Upper lobe of left lung (tissue), 6 donors: Measurements from ENCODE around the gene AVPR1B. TPM values are rescaled to one million over a fixed set of nuclear protein-coding genes. Genes with fewer than 3 reads are reported as not detected.

Experiments used
- ATAC-seq, 2 donors: fragments of 200-7000 bp; cut with Tn5 transposase; one replicate each; pipeline ENCODE4 v1.9.1; 2022; ENCODE audit warnings: mild to moderate bottlenecking in 2 of 2, moderate library complexity in 2 of 2; ENCODE audit not compliant: low FRiP score in 2 of 2
- DNase-seq, 2 donors: peaks; one replicate each; pipeline ENCODE4 v3.0.0-alpha.2; 2019 to 2020
- H3K27ac ChIP-seq, 4 donors: fragments of 200-600 bp; sonication (generic); one replicate each; pipeline ENCODE4 v1.5.1; 2016 to 2019
- H3K27me3 ChIP-seq, 4 donors: fragments of 200-600 bp; sonication (generic); one replicate each; pipeline ENCODE4 v1.5.1; 2017 to 2019
- H3K36me3 ChIP-seq, 4 donors: fragments of 200-600 bp; sonication (generic); one replicate each; pipeline ENCODE4 v1.5.1; 2016 to 2019
- H3K4me1 ChIP-seq, 4 donors: fragments of 200-600 bp; sonication (generic); one replicate each; pipeline ENCODE4 v1.5.1; 2018 to 2019
- H3K4me3 ChIP-seq, 4 donors: fragments of 200-600 bp; sonication (generic); one replicate each; pipeline ENCODE4 v1.5.1; 2017 to 2019; ENCODE audit warnings: mild to moderate bottlenecking in 2 of 4, moderate library complexity in 1 of 4
- H3K9me3 ChIP-seq, 4 donors: fragments of 200-600 bp; sonication (generic); one replicate each; pipeline ENCODE4 v1.5.1; 2018 to 2019
- CTCF ChIP-seq, 6 experiments: fragments of 450-650 bp in 4 of 6; fragments of 200-600 bp in 2 of 6; sonication (generic) in 2 of 6; IDR thresholded peaks; one replicate each; pipeline ENCODE4 v1.5.1; 2016 to 2019; ENCODE audit warnings: antibody characterized with exemption in 6 of 6
- EP300 ChIP-seq, 4 donors: sonication (generic); formaldehyde crosslinking; IDR thresholded peaks; one replicate each; pipeline ENCODE4 v1.5.1; 2017; ENCODE audit warnings: antibody characterized with exemption in 4 of 4, control low read depth in 2 of 4
- POLR2A ChIP-seq, 4 donors: fragments of 450-650 bp; IDR thresholded peaks; one replicate each; pipeline ENCODE4 v1.5.1; 2016 to 2017; ENCODE audit warnings: antibody characterized with exemption in 4 of 4, mild to moderate bottlenecking in 2 of 4
- POLR2AphosphoS5 ChIP-seq, 2 donors: sonication (generic); formaldehyde crosslinking; IDR thresholded peaks; one replicate each; pipeline ENCODE4 v1.5.1; 2017; ENCODE audit warnings: antibody characterized with exemption in 2 of 2
- WGBS, 2 donors: methylation state at CpG; one replicate each; pipeline ENCODE4 v1.1.5; 2017 to 2018; 5-methylcytosine and 5-hydroxymethylcytosine counted together
- total RNA-seq, 6 donors: library from RNA; depleted of rRNA in 4 of 6; stranded (reverse); fragments of >200 nt in 4 of 6; gene quantifications; one replicate each; pipeline versions ENCODE4 v1.1.0 to v1.2.1, GENCODE V29; 2016 to 2021
- donor health status: DM: no; HTN: no; CAD: no; lungs with moderate emphysema.
- donor health status: DM: no; HTN: yes; CAD: no; lungs with severe emphysema.

AVPR1B gene
- total RNA-seq, 6 donors from 2014 or later: not detected

GRCh38 chr1:206101351-206102045, 15.7 kb downstream of the AVPR1B start:
- H3K36me3 ChIP-seq: no peaks in the 10 kb centered on the region
- no peaks in the 10 kb centered on the region for H3K9me3 ChIP-seq
- no peak overlapping the region for H3K4me3 ChIP-seq
- TF ChIP-seq CTCF (IDR thresholded peaks at IDR 0.05) (no peak), EP300 (IDR thresholded peaks at IDR 0.05) (no peak), POLR2A (IDR thresholded peaks at IDR 0.05) (no peak), POLR2AphosphoS5 (IDR thresholded peaks at IDR 0.05) (no peak)
- DNase-seq (no peak), ATAC-seq (no peak)
- 72 to 86% methylated on average over 6 of the region's 6 CpGs for WGBS, 2 donors
- no peak overlapping the region for H3K27ac ChIP-seq
- no peaks in the 10 kb centered on the region for H3K27me3 ChIP-seq
- peaks cover 4 to 6% (median 4%) of the 10 kb centered on the region in 4 donors for H3K4me1 ChIP-seq

DNA sequence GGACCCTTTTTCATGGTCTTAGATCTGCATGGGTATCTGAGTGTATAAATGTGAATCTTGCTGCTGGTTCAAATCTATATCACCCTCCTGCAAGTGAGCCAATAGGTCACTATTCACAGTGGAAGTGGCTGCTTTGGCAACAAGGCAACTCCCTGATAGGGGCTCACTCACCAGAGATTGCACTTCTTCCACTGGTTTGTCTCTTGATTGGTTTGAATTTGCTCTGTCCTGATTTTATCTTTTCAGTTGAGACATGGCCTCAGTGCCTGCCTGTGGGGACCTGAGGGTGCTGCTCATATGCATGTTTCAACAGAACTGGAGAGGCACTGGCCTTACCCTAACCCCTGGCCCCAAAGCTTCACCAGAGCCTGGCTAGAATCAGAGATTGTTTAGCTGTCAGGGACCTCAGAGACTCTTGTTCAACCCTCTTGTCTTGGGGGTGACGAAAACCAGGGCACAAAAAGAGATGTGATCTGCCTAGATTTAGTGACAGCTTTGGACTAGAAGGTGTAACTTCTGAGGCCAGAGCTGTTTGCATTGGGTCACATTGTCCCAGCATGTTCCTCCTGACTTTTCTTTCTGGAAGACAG, 16.9 kb downstream of the AVPR1B start:
- Histone ChIP-seq H3K9me3 (no peaks in the 10 kb centered on the region), H3K27me3 (no peaks in the 10 kb centered on the region), H3K4me3 (no peak overlapping the region), H3K4me1 (peaks cover 4 to 5% (median 4%) of the 10 kb centered on the region in 4 donors), H3K36me3 (no peaks in the 10 kb centered on the region), H3K27ac (no peak overlapping the region)
- DNase-seq (no peak), ATAC-seq (no peak)
- no peak for TF ChIP-seq POLR2A (IDR thresholded peaks at IDR 0.05)
- TF ChIP-seq POLR2AphosphoS5 (IDR thresholded peaks at IDR 0.05): no peak
- no peak for TF ChIP-seq CTCF (IDR thresholded peaks at IDR 0.05)
- no peak for TF ChIP-seq EP300 (IDR thresholded peaks at IDR 0.05)
- 69% methylated on average over 1 of the region's 1 CpG; no CpG with 5 or more reads in 1 of the 2 donors for WGBS, 2 donors

- TF ChIP-seq POLR2AphosphoS5 (IDR thresholded peaks at IDR 0.05) (no peak), EP300 (IDR thresholded peaks at IDR 0.05) (no peak), CTCF (IDR thresholded peaks at IDR 0.05) (no peak), POLR2A (IDR thresholded peaks at IDR 0.05) (no peak)
- WGBS, 2 donors: 65 to 78% methylated on average over 9 of the region's 9 CpGs
- Histone ChIP-seq H3K36me3 (no peaks in the 10 kb centered on the region), H3K4me3 (no peak overlapping the region), H3K27me3 (no peaks in the 10 kb centered on the region), H3K27ac (no peak overlapping the region), H3K4me1 (peaks cover 4 to 5% (median 4%) of the 10 kb centered on the region in 4 donors), H3K9me3 (no peaks in the 10 kb centered on the region)
- ATAC-seq (no peak), DNase-seq (no peak)
These were observed 18.8 kb downstream of the AVPR1B start for GRCh38 chr1:206098242-206098919.

DNA sequence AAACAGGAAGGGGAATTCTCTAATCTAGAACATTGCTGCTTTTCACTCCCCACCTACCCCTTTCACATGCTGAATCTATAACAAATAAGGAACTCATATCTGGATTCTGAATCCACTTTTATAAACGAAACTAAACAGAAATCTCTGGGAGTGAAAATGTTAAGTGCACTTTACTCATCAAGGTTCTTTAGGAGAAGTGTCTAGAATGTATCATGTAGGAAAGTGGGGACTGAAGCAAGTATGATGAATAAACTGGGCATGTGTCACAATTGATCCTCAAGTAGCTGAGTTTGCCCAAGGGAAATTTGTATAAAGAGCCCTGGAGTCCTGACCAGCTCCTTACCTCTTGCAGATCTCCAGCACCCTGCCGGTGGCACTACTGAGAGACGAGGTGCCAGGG, 19.8 kb downstream of the AVPR1B start:
- Histone ChIP-seq H3K4me3 (no peak overlapping the region), H3K27me3 (no peaks in the 10 kb centered on the region), H3K36me3 (no peaks in the 10 kb centered on the region), H3K9me3 (no peaks in the 10 kb centered on the region), H3K4me1 (peaks cover 4 to 5% (median 4%) of the 10 kb centered on the region in 4 donors), H3K27ac (no peak overlapping the region)
- DNase-seq: no peak
- ATAC-seq: peak in 1 of 2 donors; percentile 28
- 46 to 62% methylated on average over 3 of the region's 3 CpGs for WGBS, 2 donors
- TF ChIP-seq POLR2A (IDR thresholded peaks at IDR 0.05) (no peak), POLR2AphosphoS5 (IDR thresholded peaks at IDR 0.05) (no peak), CTCF (IDR thresholded peaks at IDR 0.05) (no peak), EP300 (IDR thresholded peaks at IDR 0.05) (no peak)
